Natural killer cell (primary cell): Measurements from ENCODE around the gene SLC9A1. TPM values are rescaled to one million over a fixed set of nuclear protein-coding genes. Genes with fewer than 3 reads are reported as not detected.

ENCODE experiments used
- ATAC-seq, 3 donors: fragments of 150-1000 bp in 2 of 3; fragments of 200-7000 bp in 1 of 3; cut with Tn5 transposase; 1 replicate in 1 of 3; 2 replicates in 2 of 3; pipeline ENCODE4 v1.10.0; 2021; ENCODE audit warnings: mild to moderate bottlenecking in 2 of 3, moderate library complexity in 2 of 3
- DNase-seq, 2 donors: peaks; one replicate each; pipeline versions ENCODE4 v3.0.0 to v3.0.0-alpha.2; 2013 to 2021; ENCODE audit warnings: mixed read lengths in 1 of 2
- H3K27ac ChIP-seq: one replicate; pipeline ENCODE4 v1.5.1; 2013; ENCODE audit warnings: mild to moderate bottlenecking, low read length
- H3K27me3 ChIP-seq: one replicate; pipeline ENCODE4 v1.6.1; 2013; ENCODE audit warnings: low read length; ENCODE audit not compliant: control insufficient read depth, insufficient read depth
- H3K36me3 ChIP-seq: one replicate; pipeline ENCODE4 v1.6.1; 2013; ENCODE audit warnings: low read length; ENCODE audit not compliant: control insufficient read depth, insufficient read depth
- H3K4me1 ChIP-seq: one replicate; pipeline ENCODE4 v1.6.1; 2013; ENCODE audit warnings: low read length; ENCODE audit not compliant: control insufficient read depth, insufficient read depth
- H3K4me3 ChIP-seq: one replicate; pipeline ENCODE4 v1.5.1; 2013; ENCODE audit warnings: low read length
- H3K9me3 ChIP-seq: one replicate; pipeline ENCODE4 v1.6.1; 2013; ENCODE audit warnings: low read length; ENCODE audit not compliant: control insufficient read depth, insufficient read depth
- H3K27ac Mint-ChIP-seq, 2 donors: one replicate each; pipeline ENCODE4 v1.8.0; 2022; ENCODE audit warnings: mild to moderate bottlenecking in 2 of 2, mixed read lengths in 2 of 2, moderate library complexity in 1 of 2
- H3K27me3 Mint-ChIP-seq, 2 donors: one replicate each; pipeline ENCODE4 v1.8.0; 2022; ENCODE audit warnings: low read depth in 2 of 2, mixed read lengths in 2 of 2
- H3K36me3 Mint-ChIP-seq: one replicate; pipeline ENCODE4 v1.8.0; 2022; ENCODE audit warnings: mixed read lengths
- H3K4me1 Mint-ChIP-seq, 2 donors: one replicate each; pipeline ENCODE4 v1.8.0; 2022; ENCODE audit warnings: mixed read lengths in 2 of 2
- H3K4me3 Mint-ChIP-seq: one replicate; pipeline ENCODE4 v1.8.0; 2022; ENCODE audit warnings: mild to moderate bottlenecking, moderate library complexity, mixed read lengths
- H3K9me3 Mint-ChIP-seq, 2 donors: one replicate each; pipeline ENCODE4 v1.8.0; 2022; ENCODE audit warnings: mixed read lengths in 2 of 2
- CTCF ChIP-seq: fragments of 200-600 bp; IDR thresholded peaks from one replicate; pipeline ENCODE4 v1.8.0; 2022; ENCODE audit warnings: antibody characterized with exemption
- WGBS: methylation state at CpG from one replicate; pipeline ENCODE4 v1.1.7; 2013; ENCODE audit warnings: missing lambda C conversion rate; ENCODE audit not compliant: insufficient coverage; 5-methylcytosine and 5-hydroxymethylcytosine counted together
- intact Hi-C: fragments of 100-400 bp; cut with micrococcal nuclease; formaldehyde crosslinking; loops from one replicate; pipeline ENCODE4 v1.14.2; 2022
- total RNA-seq, 4 donors: library from RNA; stranded (reverse); fragments of 120-200 nt in 1 of 4; gene quantifications; one replicate each; pipeline versions ENCODE4 v1.2.3 to v1.2.4, GENCODE V29; 2013 to 2022

The SLC9A1 gene
- 10 to 100 TPM; 26.5 to 37.4 (median 29.4) TPM for total RNA-seq
- total RNA-seq (2013) = 5.4 TPM

GRCh38 chr1:27154991-27155781 is at the start of gene SLC9A1:
Gene SLC9A1, minus strand, starts transcription at chr1:27155125. Its CDS starts 791 bp downstream, at chr1:27154334.
- peak within 1 kb of the TSS; percentile 96 to 98 for H3K27ac Mint-ChIP-seq
- Histone ChIP-seq H3K36me3 (no peaks in the 10 kb centered on the region), H3K4me3 (peak within 1 kb of the TSS; percentile 88), H3K27me3 (no peaks in the 10 kb centered on the region), H3K4me1 (peaks cover 36% of the 10 kb centered on the region), H3K9me3 (no peaks in the 10 kb centered on the region), H3K27ac (peak within 1 kb of the TSS; percentile 91)
- H3K4me3 Mint-ChIP-seq = peak within 1 kb of the TSS; percentile 95
- ATAC-seq (peak; percentile 91 to 97 (median 93)), DNase-seq (peak; percentile 96)
- H3K27me3 Mint-ChIP-seq = no peaks in the 10 kb centered on the region
- 6% methylated on average over 27 of the region's 40 CpGs for WGBS
- no peaks in the 10 kb centered on the region for H3K9me3 Mint-ChIP-seq
- peaks cover 40 to 48% of the 10 kb centered on the region in 2 donors for H3K4me1 Mint-ChIP-seq
- H3K36me3 Mint-ChIP-seq = no peaks in the 10 kb centered on the region
- intact Hi-C loops = loop anchor here (1.0 to 10.0 kb wide), 4 partner anchors 18 to 1580 kb away; partner anchors contain the start of genes WDTC1 and YTHDF2
- TF ChIP-seq CTCF = peak; percentile 79

GRCh38 chr1:27203946-27204345 is 49.0 kb upstream of the SLC9A1 start:
- Histone ChIP-seq H3K27me3 (no peaks in the 10 kb centered on the region), H3K4me3 (no peak overlapping the region), H3K36me3 (no peaks in the 10 kb centered on the region), H3K27ac (no peak overlapping the region), H3K9me3 (no peaks in the 10 kb centered on the region), H3K4me1 (no peaks in the 10 kb centered on the region)
- no peaks in the 10 kb centered on the region for H3K27me3 Mint-ChIP-seq
- no peaks in the 10 kb centered on the region for H3K36me3 Mint-ChIP-seq
- no peaks in the 10 kb centered on the region for H3K4me1 Mint-ChIP-seq
- intact Hi-C loops = no loop called here
- TF ChIP-seq CTCF = no peak
- H3K4me3 Mint-ChIP-seq = no peak overlapping the region
- H3K9me3 Mint-ChIP-seq = no peaks in the 10 kb centered on the region
- ATAC-seq (no peak), DNase-seq (no peak)
- WGBS = 100% methylated on average over 1 of the region's 1 CpG
- H3K27ac Mint-ChIP-seq = no peak overlapping the region

- DNase-seq = no peak
- ATAC-seq = no peak
- Histone ChIP-seq H3K9me3 (no peaks in the 10 kb centered on the region), H3K4me1 (no peaks in the 10 kb centered on the region), H3K27me3 (no peaks in the 10 kb centered on the region), H3K4me3 (no peak overlapping the region), H3K27ac (no peak overlapping the region), H3K36me3 (no peaks in the 10 kb centered on the region)
- intact Hi-C loops = no loop called here
- H3K4me1 Mint-ChIP-seq = peaks cover 6 to 7% of the 10 kb centered on the region in 2 donors
- WGBS = 93% methylated on average over 24 of the region's 24 CpGs
- H3K27ac Mint-ChIP-seq = no peak overlapping the region
- H3K4me3 Mint-ChIP-seq = no peak overlapping the region
- H3K36me3 Mint-ChIP-seq = no peaks in the 10 kb centered on the region
- no peak for TF ChIP-seq CTCF
- no peaks in the 10 kb centered on the region for H3K9me3 Mint-ChIP-seq
- H3K27me3 Mint-ChIP-seq = no peaks in the 10 kb centered on the region
These were observed 46.4 kb upstream of the SLC9A1 start for GRCh38 chr1:27201295-27201694.
